A673 (cell line): ENCODE data around the gene STARD10. TPM values are rescaled to one million over a fixed set of nuclear protein-coding genes. Genes with fewer than 3 reads are reported as not detected.

Experiments
- BruUV-seq: library from RNA; stranded (reverse); fragments of 400-500 nt; replicated peaks from 2 replicates; lab custom pipeline; 2021; lab: Mats Ljungman, UMichigan
- CTCF ChIA-PET: fragments of 300-600 bp; sonication (Branson Sonifier 250); formaldehyde crosslinking; loops from one replicate; lab custom pipeline; 2022; ENCODE audit warnings: antibody characterized with exemption; lab: Charles Lee
- POLR2A ChIA-PET: fragments of 300-600 bp; sonication (Branson Sonifier 250); formaldehyde crosslinking; loops from one replicate; lab custom pipeline; 2022; ENCODE audit warnings: antibody characterized with exemption; ENCODE audit not compliant: low non-redundant PET; lab: Charles Lee
- DNase-seq: peaks from one replicate; pipeline ENCODE4 v3.0.0-alpha.2; 2015; ENCODE audit warnings: low spot score
- H3K27ac ChIP-seq: fragments of 200-600 bp; sonication (generic); 2 replicates; pipeline ENCODE4 v1.5.1; 2016; ENCODE audit warnings: mixed run types, low read depth, mild to moderate bottlenecking, mixed read lengths, antibody characterized with exemption, low read length; ENCODE audit not compliant: poor library complexity, severe bottlenecking
- H3K27me3 ChIP-seq: fragments of 200-600 bp; sonication (generic); replicated peaks from 2 replicates; pipeline ENCODE4 v1.6.1; 2017; ENCODE audit warnings: mixed run types, low read depth, mild to moderate bottlenecking, mixed read lengths, antibody characterized with exemption, low read length; ENCODE audit not compliant: insufficient read depth, poor library complexity
- H3K36me3 ChIP-seq: fragments of 200-600 bp; sonication (generic); 2 replicates; pipeline ENCODE4 v1.6.1; 2016; ENCODE audit warnings: mixed run types, mild to moderate bottlenecking, mixed read lengths, antibody characterized with exemption, low read length; ENCODE audit not compliant: insufficient read depth, poor library complexity, severe bottlenecking
- H3K4me1 ChIP-seq: fragments of 200-600 bp; sonication (generic); 2 replicates; pipeline ENCODE4 v1.6.1; 2017; ENCODE audit warnings: mixed run types, mild to moderate bottlenecking, mixed read lengths, antibody characterized with exemption, low read length; ENCODE audit not compliant: insufficient read depth, poor library complexity, severe bottlenecking
- H3K4me3 ChIP-seq: fragments of 200-600 bp; sonication (generic); 2 replicates; pipeline ENCODE4 v1.5.1; 2016; ENCODE audit warnings: low read depth, mixed run types, mild to moderate bottlenecking, mixed read lengths, low read length; ENCODE audit not compliant: poor library complexity, severe bottlenecking
- H3K9me3 ChIP-seq: fragments of 200-600 bp; sonication (generic); 2 replicates; pipeline ENCODE4 v1.6.1; 2016; ENCODE audit warnings: mixed run types, low read depth, mild to moderate bottlenecking, mixed read lengths, antibody characterized with exemption, low read length; ENCODE audit not compliant: poor library complexity, severe bottlenecking
- EZH2 ChIP-seq: fragments of 200-600 bp; sonication (generic); IDR thresholded peaks from 2 replicates; pipeline ENCODE4 v1.6.1; 2017; ENCODE audit warnings: borderline replicate concordance, low read depth, mild to moderate bottlenecking, mixed read lengths, antibody characterized with exemption, low read length; ENCODE audit not compliant: poor library complexity, severe bottlenecking
- intact Hi-C: fragments of 100-400 bp; cut with micrococcal nuclease; formaldehyde crosslinking; loops from one replicate; pipeline ENCODE4 v1.10.0; 2022; ENCODE audit not compliant: unreplicated experiment
- total RNA-seq: library from RNA; stranded (reverse); gene quantifications from 2 replicates; pipeline ENCODE4 v1.2.3, GENCODE V29; 2021
- TF ChIP-seq, protein P1 (sequence below): fragments of 300-800, 200-600 bp; sonication (generic); conservative IDR thresholded peaks from 2 replicates; pipeline ENCODE4 v1.5.1; 2017; ENCODE audit warnings: low read depth, mild to moderate bottlenecking, antibody characterized with exemption, low read length, moderate library complexity, mixed read lengths

STARD10 gene
- total RNA-seq, 1 experiment from 2014 or later = 16.9 TPM

DNA sequence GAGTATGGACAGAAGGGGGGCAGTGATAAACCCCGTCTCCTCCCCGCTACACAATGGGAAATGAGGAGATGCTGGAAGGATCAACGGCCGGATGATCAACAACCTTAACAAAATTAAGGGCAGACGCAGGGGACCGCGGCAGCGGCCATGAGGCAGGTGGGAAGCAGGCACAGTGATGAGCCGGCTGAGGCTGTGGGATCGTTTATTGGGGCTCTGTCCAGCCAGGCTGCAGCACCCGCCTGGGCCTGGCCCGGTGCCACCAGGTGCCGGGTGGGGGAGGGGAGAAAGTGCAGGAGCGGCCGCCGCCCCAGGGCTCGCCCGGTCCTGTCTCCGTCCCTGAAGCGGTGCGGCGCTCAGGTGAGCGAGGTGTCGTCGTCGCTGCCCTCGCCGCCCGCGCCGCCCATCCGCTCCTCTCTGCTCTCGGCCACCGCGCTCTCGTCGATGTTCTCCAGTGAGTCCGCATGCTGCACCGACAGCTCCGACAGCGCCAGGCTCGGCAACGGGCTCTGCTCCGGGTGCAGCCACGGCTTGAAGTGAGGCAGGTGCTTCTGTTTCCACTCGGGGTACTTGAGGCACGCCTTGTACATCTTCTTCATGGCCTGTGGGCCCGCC lies 39.2 kb downstream of the STARD10 start:
- DNase-seq = no peak
- H3K27me3 ChIP-seq = no peaks in the 10 kb centered on the region
- BruUV-seq = no TSS peak
- ChIA-PET POLR2A (no interaction called here), CTCF (no interaction called here)
- H3K36me3 ChIP-seq = no peaks in the 10 kb centered on the region
- H3K4me3 ChIP-seq = no peak overlapping the region
- intact Hi-C loops = no loop called here
- H3K9me3 ChIP-seq = no peaks in the 10 kb centered on the region
- H3K4me1 ChIP-seq = peaks cover 31% of the 10 kb centered on the region
- H3K27ac ChIP-seq = no peak overlapping the region
- TF ChIP-seq, protein P1, sequence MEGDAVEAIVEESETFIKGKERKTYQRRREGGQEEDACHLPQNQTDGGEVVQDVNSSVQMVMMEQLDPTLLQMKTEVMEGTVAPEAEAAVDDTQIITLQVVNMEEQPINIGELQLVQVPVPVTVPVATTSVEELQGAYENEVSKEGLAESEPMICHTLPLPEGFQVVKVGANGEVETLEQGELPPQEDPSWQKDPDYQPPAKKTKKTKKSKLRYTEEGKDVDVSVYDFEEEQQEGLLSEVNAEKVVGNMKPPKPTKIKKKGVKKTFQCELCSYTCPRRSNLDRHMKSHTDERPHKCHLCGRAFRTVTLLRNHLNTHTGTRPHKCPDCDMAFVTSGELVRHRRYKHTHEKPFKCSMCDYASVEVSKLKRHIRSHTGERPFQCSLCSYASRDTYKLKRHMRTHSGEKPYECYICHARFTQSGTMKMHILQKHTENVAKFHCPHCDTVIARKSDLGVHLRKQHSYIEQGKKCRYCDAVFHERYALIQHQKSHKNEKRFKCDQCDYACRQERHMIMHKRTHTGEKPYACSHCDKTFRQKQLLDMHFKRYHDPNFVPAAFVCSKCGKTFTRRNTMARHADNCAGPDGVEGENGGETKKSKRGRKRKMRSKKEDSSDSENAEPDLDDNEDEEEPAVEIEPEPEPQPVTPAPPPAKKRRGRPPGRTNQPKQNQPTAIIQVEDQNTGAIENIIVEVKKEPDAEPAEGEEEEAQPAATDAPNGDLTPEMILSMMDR = no peak
- TF ChIP-seq EZH2 = no peak

DNA sequence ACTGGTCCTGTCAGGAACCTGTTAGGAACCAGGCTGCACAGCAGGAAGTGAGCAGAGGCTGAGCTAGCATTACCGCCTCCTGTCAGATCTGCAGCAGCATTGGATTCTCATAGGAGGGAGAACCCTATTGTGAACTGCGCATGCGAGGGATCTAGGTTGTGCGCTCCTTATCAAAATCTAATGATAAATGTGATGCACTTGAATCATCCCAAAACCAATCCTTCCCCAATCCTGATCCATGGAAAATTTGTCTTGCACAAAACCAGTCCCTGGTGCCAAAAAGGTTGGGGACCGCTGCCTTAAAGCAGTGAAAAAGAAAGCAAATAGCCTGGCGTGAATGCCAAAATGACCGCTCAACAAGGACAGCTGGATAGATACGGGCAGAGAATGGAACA lies 39.7 kb downstream of the STARD10 start:
- CTCF ChIA-PET = no interaction called here
- POLR2A ChIA-PET = no interaction called here
- BruUV-seq = no TSS peak

DNA sequence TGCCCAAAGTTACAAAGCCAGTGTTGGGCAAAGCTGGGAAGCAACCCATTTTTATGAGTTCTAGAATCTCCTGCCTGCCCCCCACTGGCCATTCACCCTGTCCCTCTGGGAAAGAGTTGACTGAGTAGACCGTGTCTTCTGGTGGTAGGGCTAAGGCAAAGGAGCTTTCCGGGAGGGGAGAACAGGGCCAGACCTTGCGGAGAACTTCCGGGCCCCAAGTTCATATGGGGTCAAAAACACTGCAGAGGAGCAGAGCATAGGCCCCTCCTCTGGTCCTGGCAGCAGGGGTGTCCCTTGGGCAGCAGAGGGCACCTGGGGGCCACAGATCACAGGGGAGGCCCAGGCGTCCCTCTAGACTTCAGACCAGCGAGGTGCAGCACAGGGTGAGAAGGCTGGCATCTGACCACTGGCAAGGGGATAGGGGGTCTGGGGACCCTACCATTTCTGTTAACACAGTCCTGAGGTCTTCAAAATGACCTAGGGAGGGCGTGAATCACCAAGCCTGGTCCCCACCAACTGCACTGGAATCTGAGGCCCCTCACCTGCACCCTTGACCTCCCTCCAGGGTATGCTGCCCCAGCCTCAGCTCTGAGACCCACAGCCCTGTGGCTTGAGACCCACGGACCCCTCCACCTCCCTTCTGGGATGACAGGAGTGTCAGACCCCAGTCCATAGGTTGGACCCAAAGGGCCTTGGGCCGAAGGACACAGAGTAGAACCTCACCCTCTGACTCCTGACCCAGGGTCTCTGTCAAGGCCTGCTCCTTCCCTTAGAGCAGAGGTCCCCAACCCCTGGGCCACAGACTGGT lies 40.3 kb downstream of the STARD10 start:
- H3K36me3 ChIP-seq = no peaks in the 10 kb centered on the region
- intact Hi-C loops = no loop called here
- H3K4me1 ChIP-seq = peaks cover 20% of the 10 kb centered on the region
- no peak for DNase-seq
- BruUV-seq = no TSS peak
- H3K4me3 ChIP-seq = no peak overlapping the region
- ChIA-PET CTCF (no interaction called here), POLR2A (no interaction called here)
- no peaks in the 10 kb centered on the region for H3K27me3 ChIP-seq
- no peak for TF ChIP-seq EZH2
- TF ChIP-seq, protein P1 = no peak
- no peaks in the 10 kb centered on the region for H3K9me3 ChIP-seq
- H3K27ac ChIP-seq = peak overlapping the region; percentile 68

More for the DNA sequence above, 39.7 kb downstream of the STARD10 start:
- Histone ChIP-seq H3K36me3 (no peaks in the 10 kb centered on the region), H3K27ac (no peak overlapping the region), H3K4me1 (peaks cover 26% of the 10 kb centered on the region), H3K4me3 (no peak overlapping the region), H3K9me3 (no peaks in the 10 kb centered on the region), H3K27me3 (no peaks in the 10 kb centered on the region)
- no peak for DNase-seq
- intact Hi-C loops = no loop called here
- TF ChIP-seq, protein P1 = no peak
- no peak for TF ChIP-seq EZH2
